DMS53 treated with DMSO at 0.1 percent for 48 hours (cell line): ENCODE measurements around the gene POLR3B.

ENCODE experiments used
- DNase-seq: peaks from one replicate; lab custom pipeline; 2025; ENCODE audit not compliant: unreplicated experiment; lab: John Stamatoyannopoulos, UW

POLR3B gene

GRCh38 chr12:106412563-106412962, 55.0 kb downstream of the POLR3B start:
- no peak for DNase-seq

DNA sequence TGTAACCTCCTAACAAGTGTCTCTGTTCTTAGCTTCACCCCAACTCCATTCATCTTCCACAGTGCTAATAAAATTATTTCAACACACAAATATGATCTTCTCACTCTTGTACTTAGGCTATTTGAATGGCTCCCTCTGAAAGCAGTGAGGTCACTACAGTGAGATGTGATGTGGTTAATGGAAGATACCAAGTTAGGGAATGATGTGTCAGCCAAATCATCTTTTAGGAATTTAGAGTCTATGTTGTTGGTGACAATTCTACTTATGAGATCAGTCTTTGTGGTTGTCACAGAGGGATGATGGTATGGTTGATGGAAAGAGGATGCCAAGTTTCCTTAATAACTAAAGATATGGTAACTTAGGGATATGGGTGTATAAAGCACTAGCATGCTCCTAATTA, 57.6 kb downstream of the POLR3B start:
- no peak for DNase-seq

DNA sequence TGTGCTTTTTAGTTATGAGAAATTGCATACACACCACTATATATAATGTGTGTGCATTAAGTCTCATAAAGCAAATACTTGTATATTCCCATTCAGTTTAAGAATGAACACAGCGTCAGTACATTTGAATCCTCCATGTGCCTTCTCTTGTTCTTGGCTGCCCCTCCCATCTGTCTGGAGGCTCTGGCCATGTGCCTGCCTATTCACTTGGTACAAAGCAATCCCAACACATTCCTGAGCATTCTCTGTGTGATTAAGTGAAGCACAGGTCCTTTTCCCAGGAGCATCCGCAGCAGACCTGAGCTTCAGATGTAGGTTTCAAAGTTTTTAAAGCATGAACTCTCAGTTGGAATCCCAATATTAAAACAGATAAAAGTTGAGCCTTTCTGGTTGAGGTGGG, 58.7 kb downstream of the POLR3B start:
- no peak for DNase-seq

- DNase-seq, result no peak
These were observed 60.7 kb downstream of the POLR3B start for GRCh38 chr12:106417926-106418910.

DNA sequence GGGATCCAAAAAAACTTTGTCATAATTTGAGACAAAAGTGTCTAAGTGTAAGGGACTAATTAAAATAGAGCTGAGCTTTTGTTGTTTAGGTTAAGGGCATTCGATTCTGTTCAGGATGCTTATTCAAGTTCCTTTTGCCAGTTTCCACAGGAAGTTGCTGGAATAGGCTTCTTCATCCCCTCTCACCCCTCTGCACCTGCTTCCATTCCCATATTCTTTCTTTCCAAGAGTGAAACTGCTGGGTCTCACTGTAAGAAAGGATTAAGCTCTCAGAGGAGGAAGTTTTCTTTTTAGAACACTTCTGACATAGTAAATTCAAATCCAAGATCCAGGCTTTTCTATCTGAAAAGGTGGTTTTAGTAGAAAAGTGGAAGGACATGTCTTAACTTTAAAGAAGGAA, 61.4 kb downstream of the POLR3B start:
- DNase-seq, result no peak

- no peak for DNase-seq
These were observed 65.7 kb downstream of the POLR3B start for GRCh38 chr12:106423291-106423690.

- no peak for DNase-seq
These were observed 67.6 kb downstream of the POLR3B start for GRCh38 chr12:106425061-106425702.

- no peak for DNase-seq
These were observed 70.4 kb downstream of the POLR3B start for GRCh38 chr12:106427917-106428316.

DNA sequence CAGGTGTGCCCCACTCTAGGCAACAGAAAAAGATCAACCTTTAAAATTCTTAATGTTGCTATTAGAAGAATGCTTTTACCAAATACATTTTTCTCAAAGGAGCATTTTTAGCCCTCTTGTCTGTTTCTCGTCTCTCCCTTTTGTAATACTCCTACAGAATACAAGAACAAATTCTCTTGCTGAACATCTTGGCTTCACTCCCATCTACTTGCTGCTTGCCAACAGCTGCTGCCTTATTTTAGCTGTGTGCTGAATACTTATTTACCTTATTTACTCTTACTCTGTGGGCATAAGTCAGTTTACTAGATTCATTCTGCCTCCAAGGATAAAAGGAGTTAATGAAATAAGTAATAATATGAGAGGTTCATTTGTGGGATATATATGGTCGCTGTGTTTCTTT, 70.8 kb downstream of the POLR3B start:
- no peak for DNase-seq

- DNase-seq, result no peak
These were observed 71.5 kb downstream of the POLR3B start for GRCh38 chr12:106429043-106429552.

DNA sequence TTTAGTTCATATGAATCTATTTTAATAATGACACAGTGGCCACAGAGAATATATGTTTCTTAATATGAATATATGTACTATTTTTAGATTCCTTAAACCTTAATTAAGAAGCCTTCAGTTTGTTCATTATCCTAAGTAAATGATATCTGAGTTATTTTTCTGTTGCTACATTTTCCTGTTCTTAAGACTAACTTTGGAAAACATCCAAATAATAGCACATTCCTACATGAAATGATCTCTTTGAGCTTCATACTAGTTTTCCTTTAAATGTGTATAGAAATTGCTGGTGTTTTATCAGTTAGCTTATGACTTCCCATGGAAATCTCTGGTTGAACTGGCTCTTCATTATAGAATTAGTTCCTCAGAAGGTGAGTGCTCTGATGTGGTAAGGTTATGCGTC, 72.1 kb downstream of the POLR3B start:
- no peak for DNase-seq

GRCh38 chr12:106431839-106432411, 74.4 kb downstream of the POLR3B start:
- DNase-seq, result no peak

DNA sequence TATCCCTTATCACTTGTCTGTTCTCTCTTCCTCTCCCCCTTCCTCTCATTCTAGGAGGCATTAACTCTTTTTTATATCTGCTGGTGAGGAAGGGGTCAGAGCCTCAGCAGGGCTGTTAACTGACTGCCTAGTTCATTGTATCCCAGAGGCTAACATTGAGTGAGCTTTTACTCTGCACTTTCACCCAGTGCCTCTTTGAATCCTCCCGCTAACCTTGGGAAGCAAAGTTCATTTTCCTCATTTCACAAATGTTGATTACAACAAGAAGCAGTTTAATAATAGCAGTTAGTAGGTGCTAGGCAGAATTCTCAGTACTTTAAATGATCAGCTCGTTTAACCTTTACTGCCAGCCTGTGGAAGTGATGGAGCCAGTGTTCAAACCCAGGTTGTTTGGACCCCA, 75.5 kb downstream of the POLR3B start:
- DNase-seq, result no peak

GRCh38 chr12:106434526-106434925, 77.0 kb downstream of the POLR3B start:
- no peak for DNase-seq

- no peak for DNase-seq
These were observed 78.6 kb downstream of the POLR3B start for GRCh38 chr12:106436164-106436563.

GRCh38 chr12:106442575-106442974, 85.0 kb downstream of the POLR3B start:
- no peak for DNase-seq

DNA sequence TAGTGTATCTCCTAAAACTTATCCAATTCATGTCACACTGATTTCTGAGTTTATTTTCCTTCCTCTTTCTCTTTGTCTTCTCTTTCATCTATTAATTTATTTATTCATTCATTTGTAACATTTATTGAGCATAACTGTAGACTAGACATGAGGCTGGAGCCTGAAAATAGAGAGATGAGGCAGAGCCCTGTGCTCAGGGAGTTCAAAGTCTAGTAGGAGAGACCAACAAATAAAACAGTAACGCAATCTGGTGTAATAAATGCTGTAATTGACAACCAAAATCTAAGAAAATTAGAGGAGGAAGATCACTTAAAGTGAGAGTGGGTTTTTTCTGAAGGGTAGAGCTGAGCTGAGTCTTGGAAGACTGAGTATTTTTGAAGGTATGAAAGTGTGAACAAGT, 87.5 kb downstream of the POLR3B start:
- no peak for DNase-seq

DNA sequence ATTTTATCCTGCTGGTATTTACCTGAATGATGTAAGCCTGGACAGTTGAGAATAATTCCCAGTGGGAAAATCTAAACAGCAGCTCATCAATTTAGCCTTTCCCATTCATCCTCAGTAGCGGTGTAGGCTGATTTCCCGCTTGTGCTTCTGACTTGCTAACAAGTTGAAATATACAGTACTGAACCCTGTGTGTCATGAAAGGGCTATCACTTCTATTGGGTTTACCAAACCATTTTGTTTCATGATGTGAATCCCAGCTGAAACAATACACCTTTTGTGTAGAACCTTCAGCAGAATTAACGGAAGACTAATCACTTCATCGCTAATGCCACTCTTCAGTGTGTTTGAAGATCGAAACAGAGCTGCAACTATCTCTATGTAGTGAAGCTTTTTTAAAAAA, 88.4 kb downstream of the POLR3B start:
- no peak for DNase-seq

- no peak for DNase-seq
These were observed 89.0 kb downstream of the POLR3B start for GRCh38 chr12:106446419-106447092.

DNA sequence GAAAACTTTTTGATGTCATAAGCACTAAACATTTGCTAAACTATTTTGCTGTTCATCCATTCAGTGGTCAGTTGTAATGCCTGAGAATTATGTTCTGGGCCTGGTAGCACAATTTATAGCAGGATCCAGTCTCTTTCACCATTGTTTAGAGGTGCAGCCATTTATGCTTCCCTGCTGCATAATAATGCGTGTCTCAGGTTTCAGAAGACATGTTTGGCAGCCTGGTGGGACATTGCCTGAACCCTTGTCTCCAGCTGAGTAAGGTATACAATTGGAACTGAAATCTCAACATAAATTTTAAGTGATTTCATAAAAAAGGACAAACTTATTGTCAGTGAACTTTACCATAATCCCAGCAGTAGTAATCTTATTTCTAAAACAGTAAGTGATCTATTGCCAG, 94.8 kb downstream of the POLR3B start:
- no peak for DNase-seq

GRCh38 chr12:106455111-106455510, 97.6 kb downstream of the POLR3B start:
- DNase-seq, result no peak
